GM21367 (cell line): ENCODE measurements around the gene ARHGDIB.

Experiments used
- ATAC-seq: cut with Tn5 transposase; IDR thresholded peaks from one replicate; pipeline ENCODE4 v1.9.1; 2021; ENCODE audit not compliant: unreplicated experiment

Gene ARHGDIB

DNA sequence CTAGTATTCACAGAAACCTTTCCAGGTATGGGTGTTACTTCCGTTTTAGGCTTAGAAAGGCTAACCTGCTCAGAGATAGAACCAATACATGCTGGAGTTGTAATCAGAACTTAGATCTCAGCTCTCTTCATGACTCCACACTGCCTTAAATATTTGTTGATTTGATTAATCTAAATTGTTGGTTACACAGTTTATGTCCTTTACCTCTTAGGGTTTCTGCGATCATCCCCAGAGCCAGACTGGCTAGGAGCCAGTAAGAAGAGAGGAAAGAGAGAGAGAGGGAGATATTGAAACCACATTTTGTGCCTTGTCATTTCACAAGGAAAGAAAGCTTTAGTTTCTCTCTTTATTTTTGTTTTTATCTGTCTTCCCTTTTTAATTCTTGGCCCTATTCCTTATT, 58.9 kb downstream of the ARHGDIB start:
- ATAC-seq: no peak

DNA sequence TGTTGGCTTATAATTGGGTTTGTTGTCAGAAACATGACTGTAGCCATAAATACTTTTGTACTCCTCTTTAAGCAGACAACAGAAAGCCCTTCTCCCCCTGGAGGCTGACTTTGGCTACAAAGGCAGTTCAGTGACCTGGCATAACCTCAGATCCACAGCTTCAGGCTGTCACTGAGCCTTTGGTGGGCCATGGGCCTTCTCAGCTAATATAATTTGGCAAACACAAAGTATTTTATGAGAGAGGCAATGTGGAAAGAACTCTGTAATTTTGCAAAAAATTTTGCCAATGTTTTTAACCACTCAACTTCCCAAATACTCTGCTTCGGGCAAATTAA, 60.2 kb downstream of the ARHGDIB start:
- ATAC-seq: no peak

DNA sequence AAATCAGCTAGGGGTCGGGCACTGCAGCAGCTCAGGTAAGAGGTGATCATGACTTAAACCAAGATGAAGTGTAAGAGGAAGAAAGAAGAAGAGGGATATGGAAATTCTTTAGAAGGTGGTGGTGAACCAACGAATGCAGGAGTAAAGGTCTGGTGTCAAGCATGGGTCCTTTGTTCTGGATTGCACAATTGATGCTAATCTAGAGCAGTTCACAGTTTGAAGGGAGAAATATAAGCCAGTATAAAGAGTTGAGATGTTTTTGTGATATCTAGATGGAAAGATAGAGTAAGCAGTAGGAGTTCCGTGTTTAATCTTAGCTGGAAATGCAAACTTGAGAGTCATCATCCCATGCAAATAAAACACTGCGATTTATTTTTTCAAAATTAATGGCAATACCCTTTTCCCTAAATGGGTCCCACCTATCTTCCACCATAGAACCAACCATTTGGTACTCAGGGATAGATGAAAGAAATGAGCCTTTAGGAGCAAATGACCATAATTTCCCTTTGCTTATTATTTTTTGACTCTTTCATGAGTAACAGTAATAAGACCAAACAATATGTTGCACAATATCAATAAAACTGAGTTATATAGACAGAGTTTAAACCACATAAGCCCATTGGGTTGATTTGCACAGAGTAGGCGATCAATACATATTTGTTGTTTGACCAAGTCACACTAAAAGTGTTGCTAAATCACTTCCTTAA, 60.7 kb downstream of the ARHGDIB start:
- no peak for ATAC-seq

DNA sequence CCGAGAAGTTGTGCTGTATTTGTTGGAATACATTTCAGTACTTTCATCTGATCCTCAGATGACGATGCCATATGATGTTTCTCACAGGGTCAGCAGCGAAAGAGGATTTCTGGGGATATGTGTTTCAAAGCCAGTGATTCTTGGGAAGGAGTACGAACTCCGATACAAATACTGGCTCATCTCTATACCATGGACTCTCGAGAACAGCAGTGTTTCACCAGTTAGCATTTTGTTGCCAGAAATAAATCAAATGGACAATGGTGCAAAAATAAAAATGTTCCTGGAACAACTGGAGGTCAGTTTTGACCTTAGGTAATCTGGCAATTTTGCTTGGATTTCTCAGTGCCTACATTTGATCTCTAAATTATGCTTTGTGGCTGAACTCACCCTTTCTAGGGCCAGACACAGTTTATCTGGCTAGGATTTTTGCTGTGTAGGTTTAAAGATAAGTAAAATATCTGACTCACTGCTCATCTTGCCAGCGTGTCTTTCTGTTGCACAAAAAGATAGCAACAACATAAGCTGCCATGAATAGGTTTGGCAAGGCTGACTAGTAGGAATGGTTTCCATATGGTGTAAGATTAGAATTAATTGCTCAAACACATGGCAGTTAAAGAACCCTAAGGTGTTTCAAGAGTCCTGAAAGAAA, 64.8 kb downstream of the ARHGDIB start:
- ATAC-seq: no peak

DNA sequence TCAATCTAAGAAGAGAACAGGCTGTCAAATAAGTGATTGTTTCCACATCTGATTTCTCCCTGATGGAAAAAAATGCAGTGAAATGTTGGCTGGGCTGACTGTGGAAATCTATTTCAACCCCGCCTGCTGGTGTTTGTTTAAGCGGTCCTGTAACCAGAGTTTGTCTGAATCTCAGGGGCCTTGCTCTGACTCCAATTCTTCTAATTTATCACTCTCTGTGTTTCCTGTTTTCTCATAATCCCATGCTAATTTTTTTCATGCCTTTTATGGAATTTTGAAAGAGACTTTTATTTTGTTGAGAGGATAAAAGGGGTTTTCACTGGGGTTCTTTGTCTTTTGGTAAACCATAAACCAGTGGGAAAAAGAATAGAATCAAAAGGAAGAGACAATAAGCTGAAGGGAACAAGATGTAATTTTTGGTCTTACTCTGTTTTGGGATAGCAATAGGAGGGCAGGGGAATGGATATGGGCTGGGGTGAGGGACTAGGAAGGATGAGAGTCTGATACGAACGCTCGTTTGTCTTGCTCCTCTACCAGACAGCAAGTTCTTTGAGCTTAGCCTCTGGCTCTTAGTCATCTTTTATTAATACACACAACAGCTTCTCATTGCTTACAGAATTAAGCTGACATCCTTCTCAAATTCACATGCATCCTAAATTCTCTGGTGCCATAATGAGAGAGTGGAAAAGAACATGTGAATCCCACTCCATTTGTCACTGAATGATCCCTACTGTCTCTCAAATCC, 67.7 kb downstream of the ARHGDIB start:
- no peak for ATAC-seq

DNA sequence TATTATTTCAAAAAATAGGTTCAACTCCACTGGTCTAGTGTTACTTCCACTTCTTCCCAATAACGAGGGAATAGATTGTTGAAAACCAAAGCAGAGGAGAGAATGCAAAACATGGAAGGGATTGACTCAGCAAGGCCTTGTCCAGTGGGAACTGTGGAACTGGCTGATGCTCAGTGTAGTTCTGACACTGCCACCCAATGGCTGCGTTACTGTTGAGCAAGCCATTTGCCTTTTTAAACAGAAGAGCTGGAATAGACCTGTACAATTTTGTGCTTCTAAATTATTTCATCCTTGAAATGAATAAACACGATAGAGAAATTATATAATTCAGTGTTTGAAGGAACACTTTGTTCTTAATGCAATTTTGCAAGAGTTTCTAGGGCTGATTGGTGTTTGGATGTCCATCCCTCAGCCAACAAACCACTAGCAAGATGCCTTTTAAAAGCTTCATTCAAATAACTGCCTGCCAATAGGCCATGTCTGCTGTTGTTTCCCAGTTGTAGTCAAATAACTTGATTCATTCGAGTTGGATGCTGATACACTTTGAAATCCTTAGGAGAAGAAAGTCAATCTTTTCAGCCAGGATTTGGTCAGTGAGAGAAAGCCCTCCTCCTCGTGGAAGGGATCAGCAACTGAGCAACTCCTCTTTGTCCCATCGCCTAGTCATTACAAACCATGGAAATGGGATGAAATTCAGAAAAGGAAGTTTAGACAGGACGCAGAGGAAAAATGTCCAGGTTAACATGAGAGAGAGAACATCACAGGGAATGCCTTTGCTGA, 68.5 kb downstream of the ARHGDIB start:
- no peak for ATAC-seq
